ENCODE data around the gene A2ML1.

DNA sequence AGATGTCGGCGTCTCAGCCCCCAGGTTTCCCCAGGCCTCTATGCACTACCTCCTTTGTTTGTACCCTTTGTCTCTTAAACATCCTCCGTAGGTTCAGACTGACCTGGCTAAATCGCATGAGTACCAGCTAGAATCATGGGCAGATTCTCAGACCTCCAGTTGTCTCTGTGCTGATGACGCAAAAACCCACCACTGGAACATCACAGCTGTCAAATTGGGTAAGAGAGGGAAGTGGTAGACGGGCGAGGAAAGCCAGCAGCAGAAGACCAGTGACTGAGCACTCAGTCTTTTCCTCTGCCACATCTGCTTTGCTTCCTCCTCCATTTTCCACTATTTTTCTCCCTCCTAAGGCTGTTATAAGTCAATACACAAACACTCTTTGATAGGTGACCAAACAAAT lies 29.7 kb downstream of the A2ML1 start:
- TF ChIP-seq, protein P1, sequence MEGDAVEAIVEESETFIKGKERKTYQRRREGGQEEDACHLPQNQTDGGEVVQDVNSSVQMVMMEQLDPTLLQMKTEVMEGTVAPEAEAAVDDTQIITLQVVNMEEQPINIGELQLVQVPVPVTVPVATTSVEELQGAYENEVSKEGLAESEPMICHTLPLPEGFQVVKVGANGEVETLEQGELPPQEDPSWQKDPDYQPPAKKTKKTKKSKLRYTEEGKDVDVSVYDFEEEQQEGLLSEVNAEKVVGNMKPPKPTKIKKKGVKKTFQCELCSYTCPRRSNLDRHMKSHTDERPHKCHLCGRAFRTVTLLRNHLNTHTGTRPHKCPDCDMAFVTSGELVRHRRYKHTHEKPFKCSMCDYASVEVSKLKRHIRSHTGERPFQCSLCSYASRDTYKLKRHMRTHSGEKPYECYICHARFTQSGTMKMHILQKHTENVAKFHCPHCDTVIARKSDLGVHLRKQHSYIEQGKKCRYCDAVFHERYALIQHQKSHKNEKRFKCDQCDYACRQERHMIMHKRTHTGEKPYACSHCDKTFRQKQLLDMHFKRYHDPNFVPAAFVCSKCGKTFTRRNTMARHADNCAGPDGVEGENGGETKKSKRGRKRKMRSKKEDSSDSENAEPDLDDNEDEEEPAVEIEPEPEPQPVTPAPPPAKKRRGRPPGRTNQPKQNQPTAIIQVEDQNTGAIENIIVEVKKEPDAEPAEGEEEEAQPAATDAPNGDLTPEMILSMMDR (IDR thresholded peaks at IDR 0.05), result no peak
- TF ChIP-seq EZH2 (IDR thresholded peaks at IDR 0.05) (no peak), EZH2phosphoT487 (IDR thresholded peaks at IDR 0.05) (no peak)

Measured in neural progenitor cell (in vitro differentiated cells).